Measurements from ENCODE around the gene MT4.

Gene MT4

GRCh38 chr16:56571525-56571924 is 6.7 kb downstream of the MT4 start:
- Histone ChIP-seq H3K27me3 (ENCODE audit: low read depth, low read length) (peaks cover 7% of the 10 kb centered on the region; the same call in 1 of the 2 replicates), H3K36me3 (replicated peaks; ENCODE audit: low read depth, low read length) (no peaks in the 10 kb centered on the region), H3K4me2 (ENCODE audit: low read length) (no peak overlapping the region), H3K4me1 (ENCODE audit: low read length) (no peaks in the 10 kb centered on the region), H3K27ac (ENCODE audit: low read length) (no peak overlapping the region), H4K20me1 (ENCODE audit: insufficient read depth, low read length) (no peaks in the 10 kb centered on the region), H3K4me3 (ENCODE audit: low read length) (no peak overlapping the region), H3K9me3 (ENCODE audit: insufficient read depth, low read length) (0 out of 2 replicates have a peak, but pooled peaks cover 2% of the 10 kb centered on the region), H2AFZ (ENCODE audit: low read depth, low read length) (no peak overlapping the region), H3K9ac (ENCODE audit: low read length) (no peak overlapping the region), H3K79me2 (ENCODE audit: low read length) (no peaks in the 10 kb centered on the region)
- TF ChIP-seq CTCF (IDR thresholded peaks at IDR 0.05; ENCODE audit: low read depth, low read length) (no peak), EZH2phosphoT487 (IDR thresholded peaks at IDR 0.05; ENCODE audit: low read depth) (no peak)

- no peak overlapping the region for H2AFZ ChIP-seq (ENCODE audit: low read depth, low read length)
- TF ChIP-seq CTCF (IDR thresholded peaks at IDR 0.05; ENCODE audit: low read depth, low read length) (no peak), EZH2phosphoT487 (IDR thresholded peaks at IDR 0.05; ENCODE audit: low read depth) (no peak)
- H3K79me2 ChIP-seq (ENCODE audit: low read length) = no peaks in the 10 kb centered on the region
- H3K4me3 ChIP-seq (ENCODE audit: low read length) = no peak overlapping the region
- H3K9me3 ChIP-seq (ENCODE audit: insufficient read depth, low read length) = 0 out of 2 replicates have a peak, but pooled peaks cover 2% of the 10 kb centered on the region
- H3K4me2 ChIP-seq (ENCODE audit: low read length) = no peak overlapping the region
- H4K20me1 ChIP-seq (ENCODE audit: insufficient read depth, low read length) = no peaks in the 10 kb centered on the region
- peaks cover 7% of the 10 kb centered on the region; the same call in 1 of the 2 replicates for H3K27me3 ChIP-seq (ENCODE audit: low read depth, low read length)
- H3K4me1 ChIP-seq (ENCODE audit: low read length) = peaks cover 4% of the 10 kb centered on the region
- no peak overlapping the region for H3K27ac ChIP-seq (ENCODE audit: low read length)
- H3K36me3 ChIP-seq (replicated peaks; ENCODE audit: low read depth, low read length) = no peaks in the 10 kb centered on the region
- no peak overlapping the region for H3K9ac ChIP-seq (ENCODE audit: low read length)
Measured at GRCh38 chr16:56574625-56575024, 9.8 kb downstream of the MT4 start.

- Histone ChIP-seq H3K27me3 (ENCODE audit: low read depth, low read length) (peaks cover 7% of the 10 kb centered on the region; the same call in 1 of the 2 replicates), H2AFZ (ENCODE audit: low read depth, low read length) (peak overlapping the region; percentile 86), H3K4me2 (ENCODE audit: low read length) (peak overlapping the region; percentile 41), H3K4me3 (ENCODE audit: low read length) (no peak overlapping the region), H3K27ac (ENCODE audit: low read length) (no peak overlapping the region), H3K9me3 (ENCODE audit: insufficient read depth, low read length) (0 out of 2 replicates have a peak, but pooled peaks cover 2% of the 10 kb centered on the region), H3K9ac (ENCODE audit: low read length) (no peak overlapping the region), H4K20me1 (ENCODE audit: insufficient read depth, low read length) (no peaks in the 10 kb centered on the region), H3K36me3 (replicated peaks; ENCODE audit: low read depth, low read length) (no peaks in the 10 kb centered on the region), H3K4me1 (ENCODE audit: low read length) (peaks cover 4% of the 10 kb centered on the region), H3K79me2 (ENCODE audit: low read length) (no peaks in the 10 kb centered on the region)
- peak; percentile 92 for TF ChIP-seq CTCF (IDR thresholded peaks at IDR 0.05; ENCODE audit: low read depth, low read length)
- no peak for TF ChIP-seq EZH2phosphoT487 (IDR thresholded peaks at IDR 0.05; ENCODE audit: low read depth)
Measured at GRCh38 chr16:56576585-56577299, 11.9 kb downstream of the MT4 start.

DNA sequence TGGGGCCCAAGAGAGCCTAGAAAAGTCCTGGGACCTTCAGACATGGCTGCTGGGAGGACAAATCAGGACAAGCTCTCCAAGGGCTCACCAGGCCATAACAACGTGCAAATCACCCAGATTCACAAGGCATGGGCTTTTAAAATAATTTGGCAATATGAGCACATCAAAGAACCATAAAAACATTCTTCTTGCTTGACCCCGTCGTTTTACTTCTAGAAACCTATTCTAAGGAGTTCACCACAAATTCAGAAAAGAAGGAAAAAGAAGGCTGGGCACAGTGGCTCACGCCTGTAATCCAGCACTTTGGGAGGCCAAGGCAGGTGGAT is 12.4 kb downstream of the MT4 start:
- Histone ChIP-seq H3K27ac (ENCODE audit: low read length) (no peak overlapping the region), H3K9me3 (ENCODE audit: insufficient read depth, low read length) (0 out of 2 replicates have a peak, but pooled peaks cover 2% of the 10 kb centered on the region), H4K20me1 (ENCODE audit: insufficient read depth, low read length) (no peaks in the 10 kb centered on the region), H3K4me1 (ENCODE audit: low read length) (peaks cover 4% of the 10 kb centered on the region), H3K4me3 (ENCODE audit: low read length) (no peak overlapping the region), H3K9ac (ENCODE audit: low read length) (no peak overlapping the region), H2AFZ (ENCODE audit: low read depth, low read length) (peak overlapping the region; percentile 86), H3K36me3 (replicated peaks; ENCODE audit: low read depth, low read length) (no peaks in the 10 kb centered on the region), H3K79me2 (ENCODE audit: low read length) (no peaks in the 10 kb centered on the region), H3K4me2 (ENCODE audit: low read length) (peak overlapping the region; percentile 41), H3K27me3 (ENCODE audit: low read depth, low read length) (peaks cover 7% of the 10 kb centered on the region; the same call in 1 of the 2 replicates)
- TF ChIP-seq EZH2phosphoT487 (IDR thresholded peaks at IDR 0.05; ENCODE audit: low read depth) = no peak

Data from OCI-LY3 (cell line).